22Rv1 (cell line): ENCODE results near the gene TBX2.

ENCODE experiments used
- CTCF ChIP-seq: fragments of 450-650 bp; IDR thresholded peaks from 2 replicates; pipeline ENCODE4 v1.5.1; 2017; ENCODE audit warnings: mild to moderate bottlenecking
- ZFX ChIP-seq: fragments of 450-650 bp; IDR thresholded peaks from 2 replicates; pipeline ENCODE4 v1.6.1; 2017; ENCODE audit warnings: antibody characterized with exemption, borderline replicate concordance

DNA sequence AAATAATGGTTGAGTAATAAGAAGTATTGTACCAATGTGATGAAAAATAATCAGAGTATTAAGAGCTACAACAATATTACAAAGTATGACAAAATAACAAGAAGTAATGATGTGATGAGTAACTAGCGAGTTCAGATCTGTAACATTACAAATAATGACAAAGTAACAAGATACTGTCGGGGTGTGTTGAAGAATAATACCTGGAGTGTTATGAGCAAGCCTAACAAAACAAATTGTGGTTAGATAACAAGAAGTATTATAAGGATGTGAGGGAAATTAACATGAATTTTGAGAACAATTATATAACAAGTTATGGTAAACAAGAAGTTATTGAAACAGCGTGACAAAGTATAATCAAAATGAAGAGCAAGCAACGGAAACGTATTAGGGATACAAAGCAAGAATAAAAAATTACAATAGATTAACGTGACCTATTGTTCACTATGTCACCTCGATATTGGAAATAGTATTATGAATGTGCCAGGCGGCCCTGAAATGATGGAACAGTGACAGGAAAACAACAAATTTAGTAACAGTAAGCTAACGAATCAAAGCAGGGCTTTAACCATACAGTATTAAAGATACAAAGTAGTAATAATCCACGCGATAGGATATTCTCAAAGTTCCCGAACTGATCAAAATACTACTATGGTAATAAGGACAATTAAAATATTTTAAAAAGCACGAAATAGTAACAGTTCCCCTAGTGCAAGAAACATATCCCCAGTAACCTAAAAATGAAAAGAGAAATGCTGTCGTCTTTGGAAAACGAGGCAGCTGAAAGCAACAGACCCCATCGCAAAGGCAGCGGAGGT, 54.1 kb downstream of the TBX2 start:
- TF ChIP-seq CTCF: no peak
- no peak for TF ChIP-seq ZFX
